ENCODE data around the gene AP2A1. TPM values are rescaled to one million over a fixed set of nuclear protein-coding genes. Genes with fewer than 3 reads are reported as not detected.
A peak's percentile ranks its signal among the peaks of the same experiment; 100 is the strongest.
"Not testable (repeated sequence)": the region's sequence is repeated elsewhere in the genome, so short reads cannot be mapped to it uniquely, and the experiment has no call there.

AP2A1 gene
- total and polyA plus RNA-seq, 9 of the 15 experiments (the other 6 are each of a cell fraction or from before 2014, with no cell fraction given), result 0.55 to 150 (median 31.9) TPM

DNA sequence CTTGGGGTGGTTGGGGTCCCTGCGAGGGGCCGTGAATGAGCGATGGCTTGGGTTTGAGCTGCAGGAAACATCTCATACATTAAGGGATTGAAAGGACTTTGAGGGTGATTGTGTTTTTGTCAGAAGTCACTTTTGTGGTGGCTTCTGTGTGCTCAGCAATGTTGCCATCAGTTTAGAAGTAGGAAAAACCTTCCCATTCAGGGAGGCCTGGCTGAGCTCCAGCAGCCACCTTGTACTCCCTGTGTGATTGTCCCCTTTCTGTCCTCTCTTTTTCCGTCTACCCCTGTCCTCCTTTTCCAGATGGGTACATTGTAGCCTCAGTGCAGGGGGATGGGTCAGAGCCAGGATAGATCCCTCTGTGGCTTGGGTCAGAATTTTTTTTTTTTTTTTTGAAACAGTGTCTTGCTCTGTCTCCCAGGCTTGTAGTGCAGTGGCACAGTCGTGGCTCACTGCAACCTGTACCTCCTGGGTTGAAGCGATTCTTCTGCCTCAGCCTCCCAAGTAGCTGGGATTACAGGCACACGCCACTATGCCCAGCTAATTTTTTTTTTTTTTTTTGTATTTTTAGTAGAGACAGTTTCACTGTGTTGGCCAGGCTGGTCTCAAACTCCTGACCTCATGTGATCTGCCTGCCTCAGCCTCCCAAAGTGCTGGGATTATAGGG lies 52.8 kb downstream of the AP2A1 start:
- Histone ChIP-seq H3K4me3 (peak overlapping the region; percentile 86), H3K4me1 (replicated peaks in 1 of 2; ENCODE audit: control insufficient read depth in 2 of 2, insufficient read depth in 2 of 2, low read length in 2 of 2) (peaks cover 17 to 36% of the 10 kb centered on the region in 2 experiments), H3K4me2 (ENCODE audit: insufficient read depth, low read length) (peak overlapping the region; percentile 82), H3K79me2 (ENCODE audit: control insufficient read depth, insufficient read depth, low read length) (peaks cover 47% of the 10 kb centered on the region), H3K27ac (ENCODE audit: extremely low read depth, low read depth, low read length) (peak overlapping the region; percentile 90), H3K9ac (ENCODE audit: insufficient read depth in 1 of 2, low read depth in 2 of 2, low read length in 2 of 2) (peak overlapping the region; percentile 86 to 95), H3K36me3 (ENCODE audit: control insufficient read depth, insufficient read depth, low read length) (peaks cover 32% of the 10 kb centered on the region)
- BruUV-seq (replicated peaks); in situ Hi-C loops (cut with MboI); H4K20me1 ChIP-seq (replicated peaks; ENCODE audit: control insufficient read depth, insufficient read depth, low read length); H3K9me1 ChIP-seq (ENCODE audit: control insufficient read depth, insufficient read depth, low read length); H3K27me3 ChIP-seq (ENCODE audit: control insufficient read depth in 2 of 2, insufficient read depth in 2 of 2, low read length in 2 of 2); H2AFZ ChIP-seq (ENCODE audit: low read depth, low read length); ATAC-seq; CTCF ChIA-PET (ENCODE audit: low intra/inter-chr PET ratio); H3K9me3 ChIP-seq (replicated peaks; ENCODE audit: control insufficient read depth, insufficient read depth, low read depth, low read length): not testable (repeated sequence)
- DNase-seq (ENCODE audit: extremely low read depth in 1 of 4, low spot score in 3 of 4) (peak in 1 of 4 experiments; percentile 42), FAIRE-seq (peak; percentile 59)
- WGBS (ENCODE audit: insufficient coverage, low coverage, missing lambda C conversion rate), result 24% methylated on average over 7 of the region's 7 CpGs
- POLR2A ChIA-PET, result interaction anchor here (0.8 to 1.2 kb wide), 8 partner anchors 9 to 102 kb away, joined by 3 to 9 read pairs (median 5); partner anchors contain the start of gene PTOV1
- intact Hi-C loops (cut with micrococcal nuclease), result loop anchor here (2.0 kb wide), 1 partner anchor 25 kb away; no protein-coding TSS in a partner anchor
- TF ChIP-seq ZBTB7A (IDR thresholded peaks at IDR 0.05; ENCODE audit: borderline replicate concordance, control insufficient read depth, low read depth, low read length), result peak; percentile 35; the same call in 1 of the 2 replicates
- peak; percentile 62 for TF ChIP-seq NFIC (IDR thresholded peaks at IDR 0.05)
- 0 out of 2 replicates have a peak, but pooled peaks have one; percentile 1 for TF ChIP-seq MTA3 (IDR thresholded peaks at IDR 0.05; ENCODE audit: borderline replicate concordance)
- TF ChIP-seq KDM5B (IDR thresholded peaks at IDR 0.05; ENCODE audit: insufficient replicate concordance, low read depth, low read length), result peak; percentile 6
- TF ChIP-seq, protein P1, sequence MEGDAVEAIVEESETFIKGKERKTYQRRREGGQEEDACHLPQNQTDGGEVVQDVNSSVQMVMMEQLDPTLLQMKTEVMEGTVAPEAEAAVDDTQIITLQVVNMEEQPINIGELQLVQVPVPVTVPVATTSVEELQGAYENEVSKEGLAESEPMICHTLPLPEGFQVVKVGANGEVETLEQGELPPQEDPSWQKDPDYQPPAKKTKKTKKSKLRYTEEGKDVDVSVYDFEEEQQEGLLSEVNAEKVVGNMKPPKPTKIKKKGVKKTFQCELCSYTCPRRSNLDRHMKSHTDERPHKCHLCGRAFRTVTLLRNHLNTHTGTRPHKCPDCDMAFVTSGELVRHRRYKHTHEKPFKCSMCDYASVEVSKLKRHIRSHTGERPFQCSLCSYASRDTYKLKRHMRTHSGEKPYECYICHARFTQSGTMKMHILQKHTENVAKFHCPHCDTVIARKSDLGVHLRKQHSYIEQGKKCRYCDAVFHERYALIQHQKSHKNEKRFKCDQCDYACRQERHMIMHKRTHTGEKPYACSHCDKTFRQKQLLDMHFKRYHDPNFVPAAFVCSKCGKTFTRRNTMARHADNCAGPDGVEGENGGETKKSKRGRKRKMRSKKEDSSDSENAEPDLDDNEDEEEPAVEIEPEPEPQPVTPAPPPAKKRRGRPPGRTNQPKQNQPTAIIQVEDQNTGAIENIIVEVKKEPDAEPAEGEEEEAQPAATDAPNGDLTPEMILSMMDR (IDR thresholded peaks at IDR 0.05 in 2 of 3, conservative IDR thresholded peaks at IDR 0.05 in 1 of 3; ENCODE audit: insufficient read depth in 2 of 3, low read depth in 1 of 3, low read length in 3 of 3), result 0 out of 6 replicates have a peak, but pooled peaks of 1 of the 3 experiments have one; percentile 3
